Neural progenitor cell (in vitro differentiated cells): Measurements from ENCODE around the gene ATXN7. TPM values are rescaled to one million over a fixed set of nuclear protein-coding genes. Genes with fewer than 3 reads are reported as not detected.

Source experiments
- DNase-seq: peaks from one replicate; pipeline ENCODE4 v3.0.0-alpha.2; 2016; ENCODE audit warnings: low spot score
- H2AFZ ChIP-seq: fragments of 200-600 bp; sonication (generic); replicated peaks from 2 replicates; pipeline ENCODE4 v1.6.1; 2016; ENCODE audit warnings: antibody characterized with exemption
- H3F3A ChIP-seq: fragments of 200-600 bp; sonication (generic); 2 replicates; pipeline ENCODE4 v1.6.1; 2016; ENCODE audit warnings: antibody characterized with exemption, low read depth
- H3K27ac ChIP-seq: fragments of 200-600 bp; sonication (generic); 2 replicates; pipeline ENCODE4 v1.5.1; 2016; ENCODE audit warnings: mild to moderate bottlenecking
- H3K27me3 ChIP-seq: fragments of 200-600 bp; sonication (generic); 2 replicates; pipeline ENCODE4 v1.6.1; 2016; ENCODE audit warnings: mild to moderate bottlenecking, moderate library complexity
- H3K36me3 ChIP-seq: fragments of 200-600 bp; sonication (generic); 2 replicates; pipeline ENCODE4 v1.5.1; 2016
- H3K4me1 ChIP-seq: fragments of 200-600 bp; sonication (generic); 2 replicates; pipeline ENCODE4 v1.6.1; 2016; ENCODE audit warnings: mixed run types
- H3K4me2 ChIP-seq: fragments of 200-600 bp; sonication (generic); 2 replicates; pipeline ENCODE4 v1.6.1; 2016
- H3K4me3 ChIP-seq: fragments of 200-600 bp; sonication (generic); 2 replicates; pipeline ENCODE4 v1.5.1; 2016
- H3K79me2 ChIP-seq: fragments of 200-600 bp; sonication (generic); 2 replicates; pipeline ENCODE4 v1.6.1; 2016; ENCODE audit warnings: low read depth
- H3K9ac ChIP-seq: fragments of 200-600 bp; sonication (generic); 2 replicates; pipeline ENCODE4 v1.6.1; 2016
- H3K9me3 ChIP-seq: fragments of 200-600 bp; sonication (generic); 2 replicates; pipeline ENCODE4 v1.5.1; 2016; ENCODE audit warnings: low read depth
- H4K20me1 ChIP-seq: fragments of 200-600 bp; sonication (generic); 2 replicates; pipeline ENCODE4 v1.6.1; 2016; ENCODE audit warnings: low read depth
- H3K27ac Mint-ChIP-seq: 3 replicates; pipeline ENCODE4 v1.8.0; 2021; ENCODE audit warnings: mixed read lengths
- H3K27me3 Mint-ChIP-seq: 2 replicates; pipeline ENCODE4 v1.8.0; 2022; ENCODE audit warnings: low read depth, mild to moderate bottlenecking, inconsistent platforms, moderate library complexity, mixed read lengths; ENCODE audit not compliant: insufficient read depth
- H3K36me3 Mint-ChIP-seq: 3 replicates; pipeline ENCODE4 v1.8.0; 2021; ENCODE audit warnings: mixed read lengths
- H3K4me1 Mint-ChIP-seq: 3 replicates; pipeline ENCODE4 v1.8.0; 2021; ENCODE audit warnings: mixed read lengths
- H3K4me3 Mint-ChIP-seq: 3 replicates; pipeline ENCODE4 v1.8.0; 2021; ENCODE audit warnings: mild to moderate bottlenecking, moderate library complexity, mixed read lengths
- H3K9me3 Mint-ChIP-seq: 3 replicates; pipeline ENCODE4 v1.8.0; 2020; ENCODE audit warnings: mixed read lengths
- EZH2 ChIP-seq: fragments of 200-600 bp; sonication (generic); IDR thresholded peaks from 2 replicates; pipeline ENCODE4 v1.6.1; 2017; ENCODE audit warnings: antibody characterized with exemption, mild to moderate bottlenecking, moderate library complexity
- EZH2phosphoT487 ChIP-seq: fragments of 200-600 bp; sonication (generic); IDR thresholded peaks from 2 replicates; pipeline ENCODE4 v1.6.1; 2017; ENCODE audit warnings: antibody characterized with exemption
- total RNA-seq: library from RNA; depleted of rRNA; stranded (reverse); fragments of >200 nt; gene quantifications from 2 replicates; pipeline ENCODE4 v1.2.3, GENCODE V29; 2015; ENCODE audit warnings: low replicate concordance
- TF ChIP-seq, protein P1 (sequence below): fragments of 200-600 bp; sonication (generic); IDR thresholded peaks from 2 replicates; pipeline ENCODE4 v1.5.1; 2017; ENCODE audit warnings: antibody characterized with exemption, mild to moderate bottlenecking

The ATXN7 gene
- total RNA-seq, 1 donor from 2014 or later: 30.4 TPM

DNA sequence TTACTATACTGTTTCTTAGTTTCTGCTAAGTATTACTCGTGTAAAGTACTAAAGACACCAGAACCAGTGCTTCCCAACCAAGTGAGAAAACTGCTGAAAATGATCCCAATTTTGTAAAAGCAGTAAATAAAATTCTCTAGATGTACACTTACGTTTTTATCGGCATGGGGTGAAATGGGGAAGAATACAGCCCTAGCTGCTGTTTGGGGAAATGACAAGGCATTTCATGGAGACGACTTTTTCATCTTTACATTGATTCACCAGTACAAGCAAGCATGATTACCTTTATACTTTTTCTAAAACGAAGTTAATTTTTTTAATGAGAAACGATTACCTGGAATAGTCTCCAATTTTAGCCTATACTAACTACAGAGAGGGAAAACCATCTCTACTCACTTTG, 158.3 kb downstream of the ATXN7 start:
- peaks cover 22% of the 10 kb centered on the region for H3F3A ChIP-seq
- H3K36me3 Mint-ChIP-seq: peaks cover 8% of the 10 kb centered on the region
- DNase-seq: no peak
- H3K79me2 ChIP-seq: peaks cover 31% of the 10 kb centered on the region
- H3K27me3 Mint-ChIP-seq: no peaks in the 10 kb centered on the region
- H3K9me3 Mint-ChIP-seq: no peaks in the 10 kb centered on the region
- no peak overlapping the region for H3K27ac ChIP-seq
- peak overlapping the region; percentile 91 for H3K4me3 ChIP-seq
- H3K9me3 ChIP-seq: no peaks in the 10 kb centered on the region
- peak overlapping the region; percentile 91 for H3K4me3 Mint-ChIP-seq
- H3K9ac ChIP-seq: no peak overlapping the region
- no peak overlapping the region for H2AFZ ChIP-seq
- H3K4me1 ChIP-seq: peaks cover 9% of the 10 kb centered on the region
- H4K20me1 ChIP-seq: peaks cover 13% of the 10 kb centered on the region
- no peaks in the 10 kb centered on the region for H3K27me3 ChIP-seq
- peak overlapping the region; percentile 97 for H3K4me2 ChIP-seq
- peaks cover 9% of the 10 kb centered on the region for H3K36me3 ChIP-seq
- no peak for TF ChIP-seq EZH2
- TF ChIP-seq, protein P1, sequence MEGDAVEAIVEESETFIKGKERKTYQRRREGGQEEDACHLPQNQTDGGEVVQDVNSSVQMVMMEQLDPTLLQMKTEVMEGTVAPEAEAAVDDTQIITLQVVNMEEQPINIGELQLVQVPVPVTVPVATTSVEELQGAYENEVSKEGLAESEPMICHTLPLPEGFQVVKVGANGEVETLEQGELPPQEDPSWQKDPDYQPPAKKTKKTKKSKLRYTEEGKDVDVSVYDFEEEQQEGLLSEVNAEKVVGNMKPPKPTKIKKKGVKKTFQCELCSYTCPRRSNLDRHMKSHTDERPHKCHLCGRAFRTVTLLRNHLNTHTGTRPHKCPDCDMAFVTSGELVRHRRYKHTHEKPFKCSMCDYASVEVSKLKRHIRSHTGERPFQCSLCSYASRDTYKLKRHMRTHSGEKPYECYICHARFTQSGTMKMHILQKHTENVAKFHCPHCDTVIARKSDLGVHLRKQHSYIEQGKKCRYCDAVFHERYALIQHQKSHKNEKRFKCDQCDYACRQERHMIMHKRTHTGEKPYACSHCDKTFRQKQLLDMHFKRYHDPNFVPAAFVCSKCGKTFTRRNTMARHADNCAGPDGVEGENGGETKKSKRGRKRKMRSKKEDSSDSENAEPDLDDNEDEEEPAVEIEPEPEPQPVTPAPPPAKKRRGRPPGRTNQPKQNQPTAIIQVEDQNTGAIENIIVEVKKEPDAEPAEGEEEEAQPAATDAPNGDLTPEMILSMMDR: no peak
- TF ChIP-seq EZH2phosphoT487: no peak
- no peak overlapping the region for H3K27ac Mint-ChIP-seq
- peaks cover 17% of the 10 kb centered on the region for H3K4me1 Mint-ChIP-seq

DNA sequence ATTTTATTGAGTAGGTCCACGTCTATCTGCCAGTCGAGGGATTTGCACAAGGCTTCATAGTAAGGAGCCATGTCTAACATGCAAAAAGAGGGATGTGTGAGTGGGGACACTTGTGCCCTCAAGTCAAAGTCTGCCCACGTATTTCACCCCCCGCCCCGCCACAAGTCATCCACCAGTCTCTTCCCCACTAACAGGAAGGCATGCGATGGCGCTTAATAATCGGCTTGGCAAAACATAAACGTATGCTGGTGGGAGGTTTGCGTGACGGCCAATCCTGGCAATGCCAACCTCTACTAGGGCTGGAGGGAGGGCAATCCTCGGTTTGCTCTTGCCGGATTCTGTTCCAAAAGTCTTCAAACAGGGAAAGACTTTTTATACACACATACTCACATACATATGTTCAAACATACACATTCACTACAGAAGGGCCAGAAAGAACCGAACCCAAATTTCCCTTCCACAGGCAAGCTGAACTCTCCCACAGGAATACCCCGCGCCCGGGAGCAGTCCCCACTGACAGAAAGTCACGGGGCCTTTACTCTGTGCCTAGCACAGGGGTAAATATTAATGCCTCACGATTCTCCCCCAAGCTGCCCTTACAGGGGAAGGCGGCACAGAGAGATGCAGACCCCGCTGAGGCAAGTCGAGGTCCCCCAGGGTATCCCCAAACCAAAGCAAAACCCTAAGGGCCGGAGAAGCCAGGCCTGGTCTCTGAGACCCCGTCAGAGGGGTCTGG, 159.0 kb downstream of the ATXN7 start:
- H3K4me1 Mint-ChIP-seq: peaks cover 19% of the 10 kb centered on the region
- no peaks in the 10 kb centered on the region for H3K9me3 ChIP-seq
- peaks cover 9% of the 10 kb centered on the region for H3K36me3 ChIP-seq
- H2AFZ ChIP-seq: peak overlapping the region; percentile 74
- H3K4me2 ChIP-seq: peak overlapping the region; percentile 97
- peaks cover 14% of the 10 kb centered on the region for H3K4me1 ChIP-seq
- no peak overlapping the region for H3K27ac Mint-ChIP-seq
- no peak for DNase-seq
- peaks cover 18% of the 10 kb centered on the region for H3F3A ChIP-seq
- peak overlapping the region; percentile 91 for H3K4me3 ChIP-seq
- H3K79me2 ChIP-seq: peaks cover 31% of the 10 kb centered on the region
- H3K27me3 Mint-ChIP-seq: no peaks in the 10 kb centered on the region
- peak overlapping the region; percentile 32 for H3K27ac ChIP-seq
- TF ChIP-seq, protein P1: no peak
- TF ChIP-seq EZH2phosphoT487: no peak
- no peak for TF ChIP-seq EZH2
- peak overlapping the region; percentile 91 for H3K4me3 Mint-ChIP-seq
- peaks cover 5% of the 10 kb centered on the region for H3K36me3 Mint-ChIP-seq
- peaks cover 13% of the 10 kb centered on the region for H4K20me1 ChIP-seq
- no peaks in the 10 kb centered on the region for H3K9me3 Mint-ChIP-seq
- H3K9ac ChIP-seq: peak overlapping the region; percentile 95
- no peaks in the 10 kb centered on the region for H3K27me3 ChIP-seq

- Histone ChIP-seq H3K27ac (peak within 1 kb of the TSS; percentile 32), H4K20me1 (peaks cover 13% of the 10 kb centered on the region), H3K4me3 (peak within 1 kb of the TSS; percentile 91), H3K4me1 (peaks cover 14% of the 10 kb centered on the region), H2AFZ (peak within 1 kb of the TSS; percentile 74), H3F3A (peaks cover 11% of the 10 kb centered on the region), H3K27me3 (no peaks in the 10 kb centered on the region), H3K4me2 (peak within 1 kb of the TSS; percentile 97), H3K79me2 (peaks cover 31% of the 10 kb centered on the region), H3K9ac (peak within 1 kb of the TSS; percentile 95), H3K36me3 (peaks cover 9% of the 10 kb centered on the region), H3K9me3 (no peaks in the 10 kb centered on the region)
- Mint-ChIP-seq H3K27ac (no peak within 1 kb of the TSS), H3K4me1 (peaks cover 22% of the 10 kb centered on the region), H3K36me3 (peaks cover 3% of the 10 kb centered on the region), H3K4me3 (peak within 1 kb of the TSS; percentile 91), H3K9me3 (no peaks in the 10 kb centered on the region), H3K27me3 (no peaks in the 10 kb centered on the region)
- TF ChIP-seq, protein P1: peak; percentile 99
- TF ChIP-seq EZH2phosphoT487: no peak
- TF ChIP-seq EZH2: peak; percentile 41
- DNase-seq: peak; percentile 93
These were observed 159.7 kb downstream of the ATXN7 start, which contains the start of gene PSMD6 for GRCh38 chr3:64023187-64023860. Gene PSMD6 (minus strand): TSS chr3:64023494. CDS start chr3:64023419, 75 bp downstream.
